ENCODE results near the gene KCNAB2.

The KCNAB2 gene

GRCh38 chr1:6045561-6045960 is at the start of gene KCNAB2:
Gene KCNAB2 (plus strand): TSS chr1:6045888. CDS start chr1:6051537, 5,649 bp downstream.
- Mint-ChIP-seq H3K27me3 (ENCODE audit: low read depth) (no peaks in the 10 kb centered on the region), H3K36me3 (ENCODE audit: low read depth) (peaks cover 66% of the 10 kb centered on the region), H3K4me1 (ENCODE audit: low read depth) (peaks cover 4% of the 10 kb centered on the region), H3K4me3 (no peak within 1 kb of the TSS), H3K27ac (no peak within 1 kb of the TSS), H3K9me3 (no peaks in the 10 kb centered on the region)
- no peak for DNase-seq (ENCODE audit: low spot score)

GRCh38 chr1:5996641-5997270 is 48.9 kb upstream of the KCNAB2 start:
- peaks cover 12% of the 10 kb centered on the region for H3K4me1 Mint-ChIP-seq (ENCODE audit: low read depth)
- no peaks in the 10 kb centered on the region for H3K9me3 Mint-ChIP-seq
- no peak for DNase-seq (ENCODE audit: low spot score)
- H3K36me3 Mint-ChIP-seq (ENCODE audit: low read depth) = peaks cover 6% of the 10 kb centered on the region
- no peak overlapping the region for H3K4me3 Mint-ChIP-seq
- H3K27ac Mint-ChIP-seq = no peak overlapping the region
- no peaks in the 10 kb centered on the region for H3K27me3 Mint-ChIP-seq (ENCODE audit: low read depth)

GRCh38 chr1:5997316-5997715 is 48.4 kb upstream of the KCNAB2 start:
- peaks cover 12% of the 10 kb centered on the region for H3K4me1 Mint-ChIP-seq (ENCODE audit: low read depth)
- H3K36me3 Mint-ChIP-seq (ENCODE audit: low read depth) = peaks cover 6% of the 10 kb centered on the region
- H3K9me3 Mint-ChIP-seq = no peaks in the 10 kb centered on the region
- no peak overlapping the region for H3K27ac Mint-ChIP-seq
- DNase-seq (ENCODE audit: low spot score) = no peak
- H3K27me3 Mint-ChIP-seq (ENCODE audit: low read depth) = no peaks in the 10 kb centered on the region
- no peak overlapping the region for H3K4me3 Mint-ChIP-seq

- Mint-ChIP-seq H3K4me3 (no peak overlapping the region), H3K27ac (peak overlapping the region; percentile 49), H3K9me3 (no peaks in the 10 kb centered on the region), H3K36me3 (ENCODE audit: low read depth) (peaks cover 5% of the 10 kb centered on the region), H3K27me3 (ENCODE audit: low read depth) (no peaks in the 10 kb centered on the region), H3K4me1 (ENCODE audit: low read depth) (peaks cover 12% of the 10 kb centered on the region)
- no peak for DNase-seq (ENCODE audit: low spot score)
Measured at GRCh38 chr1:5998051-5998905, 47.4 kb upstream of the KCNAB2 start.

- H3K9me3 Mint-ChIP-seq = no peaks in the 10 kb centered on the region
- H3K4me1 Mint-ChIP-seq (ENCODE audit: low read depth) = peaks cover 10% of the 10 kb centered on the region
- DNase-seq (ENCODE audit: low spot score) = no peak
- no peak overlapping the region for H3K4me3 Mint-ChIP-seq
- no peak overlapping the region for H3K27ac Mint-ChIP-seq
- no peaks in the 10 kb centered on the region for H3K27me3 Mint-ChIP-seq (ENCODE audit: low read depth)
- H3K36me3 Mint-ChIP-seq (ENCODE audit: low read depth) = peaks cover 2% of the 10 kb centered on the region
Measured at GRCh38 chr1:5998906-5999301, 46.8 kb upstream of the KCNAB2 start.

GRCh38 chr1:5999711-6000443 is 45.8 kb upstream of the KCNAB2 start:
- Mint-ChIP-seq H3K4me3 (no peak overlapping the region), H3K4me1 (ENCODE audit: low read depth) (peaks cover 6% of the 10 kb centered on the region)
- DNase-seq (ENCODE audit: low spot score) = no peak

GRCh38 chr1:6000444-6001288 is 45.0 kb upstream of the KCNAB2 start:
- H3K4me3 Mint-ChIP-seq = no peak overlapping the region
- H3K27ac Mint-ChIP-seq = no peak overlapping the region
- H3K4me1 Mint-ChIP-seq (ENCODE audit: low read depth) = peaks cover 5% of the 10 kb centered on the region
- DNase-seq (ENCODE audit: low spot score) = no peak
- H3K9me3 Mint-ChIP-seq = no peaks in the 10 kb centered on the region
- H3K27me3 Mint-ChIP-seq (ENCODE audit: low read depth) = no peaks in the 10 kb centered on the region
- no peaks in the 10 kb centered on the region for H3K36me3 Mint-ChIP-seq (ENCODE audit: low read depth)

More at GRCh38 chr1:5999711-6000443, 45.8 kb upstream of the KCNAB2 start:
- H3K27ac Mint-ChIP-seq = no peak overlapping the region
- H3K36me3 Mint-ChIP-seq (ENCODE audit: low read depth) = no peaks in the 10 kb centered on the region
- H3K27me3 Mint-ChIP-seq (ENCODE audit: low read depth) = no peaks in the 10 kb centered on the region
- no peaks in the 10 kb centered on the region for H3K9me3 Mint-ChIP-seq

- no peak overlapping the region for H3K27ac Mint-ChIP-seq
- H3K36me3 Mint-ChIP-seq (ENCODE audit: low read depth) = no peaks in the 10 kb centered on the region
- peaks cover 5% of the 10 kb centered on the region for H3K4me1 Mint-ChIP-seq (ENCODE audit: low read depth)
- no peak overlapping the region for H3K4me3 Mint-ChIP-seq
- H3K9me3 Mint-ChIP-seq = no peaks in the 10 kb centered on the region
- H3K27me3 Mint-ChIP-seq (ENCODE audit: low read depth) = no peaks in the 10 kb centered on the region
- DNase-seq (ENCODE audit: low spot score) = no peak
Measured at GRCh38 chr1:6001992-6002576, 43.6 kb upstream of the KCNAB2 start.

GRCh38 chr1:6002714-6003501 is 42.8 kb upstream of the KCNAB2 start:
- H3K9me3 Mint-ChIP-seq = no peaks in the 10 kb centered on the region
- H3K27me3 Mint-ChIP-seq (ENCODE audit: low read depth) = no peaks in the 10 kb centered on the region
- H3K36me3 Mint-ChIP-seq (ENCODE audit: low read depth) = no peaks in the 10 kb centered on the region
- DNase-seq (ENCODE audit: low spot score) = no peak
- H3K27ac Mint-ChIP-seq = no peak overlapping the region
- no peak overlapping the region for H3K4me3 Mint-ChIP-seq
- peaks cover 2% of the 10 kb centered on the region for H3K4me1 Mint-ChIP-seq (ENCODE audit: low read depth)

GRCh38 chr1:6003568-6004411 is 41.9 kb upstream of the KCNAB2 start:
- H3K9me3 Mint-ChIP-seq = no peaks in the 10 kb centered on the region
- no peak overlapping the region for H3K27ac Mint-ChIP-seq
- no peaks in the 10 kb centered on the region for H3K36me3 Mint-ChIP-seq (ENCODE audit: low read depth)
- no peak overlapping the region for H3K4me3 Mint-ChIP-seq
- no peaks in the 10 kb centered on the region for H3K27me3 Mint-ChIP-seq (ENCODE audit: low read depth)
- DNase-seq (ENCODE audit: low spot score) = no peak
- no peaks in the 10 kb centered on the region for H3K4me1 Mint-ChIP-seq (ENCODE audit: low read depth)

- Mint-ChIP-seq H3K4me1 (ENCODE audit: low read depth) (no peaks in the 10 kb centered on the region), H3K27ac (no peak overlapping the region), H3K27me3 (ENCODE audit: low read depth) (no peaks in the 10 kb centered on the region), H3K9me3 (no peaks in the 10 kb centered on the region), H3K4me3 (no peak overlapping the region), H3K36me3 (ENCODE audit: low read depth) (no peaks in the 10 kb centered on the region)
- no peak for DNase-seq (ENCODE audit: low spot score)
Measured at GRCh38 chr1:6004412-6005123, 41.1 kb upstream of the KCNAB2 start.

Data from T-helper 2 cell treated with Interferon-gamma antibody and Interleukin-4, amounts not matched to agents 5 μg/mL and 100 μg/mL, for 36 hours (primary cell).